HepG2 (cell line): Measurements from ENCODE around the gene DTYMK. TPM values are rescaled to one million over a fixed set of nuclear protein-coding genes. Genes with fewer than 3 reads are reported as not detected.
A peak's percentile ranks its signal among the peaks of the same experiment; 100 is the strongest.

Source experiments
- MTF2 ChIP-seq: sonication (generic); formaldehyde crosslinking; IDR thresholded peaks from 2 replicates; pipeline ENCODE4 v1.5.0; 2020; ENCODE audit warnings: missing genetic modification reagents, borderline replicate concordance
- MXD4 ChIP-seq: IDR thresholded peaks from 2 replicates; pipeline ENCODE4 v1.6.1; 2016; ENCODE audit warnings: mild to moderate bottlenecking, missing biosample characterization, missing genetic modification reagents
- MXI1 ChIP-seq: IDR thresholded peaks from 3 replicates; pipeline ENCODE4 v1.6.1; 2012; ENCODE audit warnings: low read depth, low read length, inconsistent platforms, borderline replicate concordance
- PITX1 ChIP-seq: sonication (generic); formaldehyde crosslinking; IDR thresholded peaks from 2 replicates; pipeline ENCODE4 v1.5.1; 2020; ENCODE audit warnings: mild to moderate bottlenecking, missing genetic modification reagents
- POLR2G ChIP-seq: fragments of 200-400 bp; formaldehyde crosslinking; IDR thresholded peaks from 2 replicates; pipeline ENCODE4 v1.6.1; 2018; ENCODE audit warnings: mild to moderate bottlenecking, low read depth, low read length, moderate library complexity
- SMC3 ChIP-seq: IDR thresholded peaks from 2 replicates; pipeline ENCODE4 v1.6.1; 2011; ENCODE audit warnings: low read length, improper control_type of control experiment
- TBX2 ChIP-seq: sonication (generic); formaldehyde crosslinking; IDR thresholded peaks from 2 replicates; pipeline ENCODE4 v1.5.0; 2020; ENCODE audit warnings: missing genetic modification reagents, mild to moderate bottlenecking, borderline replicate concordance
- TRAFD1 ChIP-seq: sonication (generic); formaldehyde crosslinking; IDR thresholded peaks from 2 replicates; pipeline ENCODE4 v1.5.1; 2020; ENCODE audit warnings: missing genetic modification reagents, mild to moderate bottlenecking, borderline replicate concordance
- ZBTB8A ChIP-seq: sonication (generic); formaldehyde crosslinking; IDR thresholded peaks from 2 replicates; pipeline ENCODE4 v1.4.0; 2020; ENCODE audit warnings: mild to moderate bottlenecking, low read depth, missing genetic modification reagents, borderline replicate concordance
- ZNF335 ChIP-seq: sonication (generic); formaldehyde crosslinking; IDR thresholded peaks from 2 replicates; pipeline ENCODE4 v1.4.0; 2020; ENCODE audit warnings: missing genetic modification reagents
- polyA plus RNA-seq, 8 experiments: library from polyadenylated mRNA; depleted of rRNA in 3 of 8; stranded (reverse) in 7 of 8; unstranded in 1 of 8; fragments of >200 nt; fragmentation: Illumina TruSeq in 4 of 8; extraction: Trizol in 4 of 8; gene quantifications; 2 replicates each; pipeline versions ENCODE4 v1.2.1 to v1.2.3, GENCODE V29; 2011 to 2016; ENCODE audit warnings: low read depth in 4 of 8, missing spikeins in 1 of 8, mixed read lengths in 1 of 8; ENCODE audit not compliant: insufficient read depth in 1 of 8
- total RNA-seq, 5 experiments: library from RNA; depleted of rRNA; stranded (reverse); fragments of >200 nt; fragmentation: Illumina TruSeq; extraction: Trizol; gene quantifications; 2 replicates each; pipeline ENCODE4 v1.2.3, GENCODE V29; 2016; ENCODE audit warnings: low read depth in 1 of 5
- TF ChIP-seq, protein P1 (sequence below): IDR thresholded peaks from 2 replicates; pipeline ENCODE4 v1.6.1; 2016
- TF ChIP-seq, protein P2 (sequence below), 2 experiments: sonication (generic) in 1 of 2; formaldehyde crosslinking in 1 of 2; IDR thresholded peaks; 2 replicates each; pipeline versions ENCODE4 v1.6.1 to v1.9.0; 2014 to 2022; ENCODE audit warnings: antibody characterized with exemption in 1 of 2, borderline replicate concordance in 1 of 2, inconsistent platforms in 1 of 2, low read depth in 1 of 2, missing genetic modification reagents in 1 of 2
- TF ChIP-seq, protein P3 (sequence below): sonication (generic); formaldehyde crosslinking; IDR thresholded peaks from 2 replicates; pipeline ENCODE4 v1.5.1; 2020; ENCODE audit warnings: mild to moderate bottlenecking, moderate library complexity, missing genetic modification reagents

The DTYMK gene
- total and polyA plus RNA-seq, 2 of the 13 experiments (the other 11 are each of a cell fraction or from before 2014, with no cell fraction given) = 57.5 to 134 TPM

DNA sequence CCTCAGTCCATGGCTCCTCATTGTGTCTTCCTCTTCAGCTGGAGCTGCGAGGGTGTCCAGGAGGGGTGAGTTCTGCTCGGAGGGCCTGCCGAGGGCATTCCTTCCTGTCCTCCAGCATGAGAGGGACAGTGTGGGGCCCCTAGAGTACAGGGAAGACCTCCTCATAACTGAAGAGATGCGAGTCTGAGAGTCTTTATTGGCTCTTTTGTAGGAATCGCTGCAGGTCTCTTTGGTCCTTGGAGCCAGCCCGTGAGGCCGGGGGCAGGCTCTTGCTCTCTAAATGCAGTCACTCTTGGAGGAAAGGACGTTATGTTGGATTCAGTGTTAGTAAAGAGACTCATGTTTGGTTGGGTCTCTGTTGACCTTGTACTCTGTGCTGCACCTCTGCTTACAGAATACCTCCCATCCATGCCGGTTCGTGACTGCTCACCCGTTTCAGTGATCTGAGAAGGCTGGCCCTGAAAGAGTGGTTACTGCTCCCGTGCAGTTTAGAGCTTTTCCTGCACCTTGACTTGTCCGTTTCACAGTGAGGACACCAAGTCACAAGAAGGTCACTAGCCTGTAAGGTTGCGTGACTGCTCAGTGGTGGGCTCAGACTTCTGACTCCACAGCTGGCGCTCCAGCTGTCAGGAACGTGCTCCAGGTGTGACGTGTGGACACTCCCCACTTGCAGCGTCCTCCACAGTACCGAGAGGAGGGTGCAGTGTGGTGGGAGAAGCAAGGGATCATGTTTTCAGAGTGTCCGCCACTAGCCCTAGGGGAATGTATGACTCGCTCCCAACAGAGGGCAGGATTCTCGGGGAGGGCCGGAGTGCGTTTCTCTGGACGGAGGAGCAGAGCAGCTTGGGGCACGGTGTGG is 41.3 kb downstream of the DTYMK start (continued):
- no peak for TF ChIP-seq ZBTB8A
- no peak for TF ChIP-seq PITX1
- no peak for TF ChIP-seq ZNF335 (CRISPR knock-in tag)
- peak; percentile 61 for TF ChIP-seq POLR2G
- TF ChIP-seq TBX2 (CRISPR knock-in tag) = peak; percentile 82; the same call in 1 of the 2 replicates
- TF ChIP-seq, protein P1, sequence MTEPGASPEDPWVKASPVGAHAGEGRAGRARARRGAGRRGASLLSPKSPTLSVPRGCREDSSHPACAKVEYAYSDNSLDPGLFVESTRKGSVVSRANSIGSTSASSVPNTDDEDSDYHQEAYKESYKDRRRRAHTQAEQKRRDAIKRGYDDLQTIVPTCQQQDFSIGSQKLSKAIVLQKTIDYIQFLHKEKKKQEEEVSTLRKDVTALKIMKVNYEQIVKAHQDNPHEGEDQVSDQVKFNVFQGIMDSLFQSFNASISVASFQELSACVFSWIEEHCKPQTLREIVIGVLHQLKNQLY (CRISPR knock-in tag) = peak; percentile 54; the same call in 1 of the 2 replicates
- TF ChIP-seq, protein P2, sequence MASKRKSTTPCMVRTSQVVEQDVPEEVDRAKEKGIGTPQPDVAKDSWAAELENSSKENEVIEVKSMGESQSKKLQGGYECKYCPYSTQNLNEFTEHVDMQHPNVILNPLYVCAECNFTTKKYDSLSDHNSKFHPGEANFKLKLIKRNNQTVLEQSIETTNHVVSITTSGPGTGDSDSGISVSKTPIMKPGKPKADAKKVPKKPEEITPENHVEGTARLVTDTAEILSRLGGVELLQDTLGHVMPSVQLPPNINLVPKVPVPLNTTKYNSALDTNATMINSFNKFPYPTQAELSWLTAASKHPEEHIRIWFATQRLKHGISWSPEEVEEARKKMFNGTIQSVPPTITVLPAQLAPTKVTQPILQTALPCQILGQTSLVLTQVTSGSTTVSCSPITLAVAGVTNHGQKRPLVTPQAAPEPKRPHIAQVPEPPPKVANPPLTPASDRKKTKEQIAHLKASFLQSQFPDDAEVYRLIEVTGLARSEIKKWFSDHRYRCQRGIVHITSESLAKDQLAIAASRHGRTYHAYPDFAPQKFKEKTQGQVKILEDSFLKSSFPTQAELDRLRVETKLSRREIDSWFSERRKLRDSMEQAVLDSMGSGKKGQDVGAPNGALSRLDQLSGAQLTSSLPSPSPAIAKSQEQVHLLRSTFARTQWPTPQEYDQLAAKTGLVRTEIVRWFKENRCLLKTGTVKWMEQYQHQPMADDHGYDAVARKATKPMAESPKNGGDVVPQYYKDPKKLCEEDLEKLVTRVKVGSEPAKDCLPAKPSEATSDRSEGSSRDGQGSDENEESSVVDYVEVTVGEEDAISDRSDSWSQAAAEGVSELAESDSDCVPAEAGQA (IDR thresholded peaks at IDR 0.05; ENCODE audit: low read depth) = 0 out of 2 replicates have a peak, but pooled peaks have one; percentile 39
- TF ChIP-seq, protein P2 (CRISPR knock-in tag; IDR thresholded peaks at IDR 0.05; ENCODE audit: borderline replicate concordance) = no peak
- peak; percentile 64; the same call in 2 of the 3 replicates for TF ChIP-seq MXI1
- peak; percentile 92; the same call in 1 of the 2 replicates for TF ChIP-seq TRAFD1
- TF ChIP-seq SMC3 = peak; percentile 22; the same call in 1 of the 2 replicates
- TF ChIP-seq MTF2 (CRISPR knock-in tag) = peak; percentile 85; the same call in 1 of the 2 replicates
- TF ChIP-seq MXD4 = peak; percentile 84
- TF ChIP-seq, protein P3, sequence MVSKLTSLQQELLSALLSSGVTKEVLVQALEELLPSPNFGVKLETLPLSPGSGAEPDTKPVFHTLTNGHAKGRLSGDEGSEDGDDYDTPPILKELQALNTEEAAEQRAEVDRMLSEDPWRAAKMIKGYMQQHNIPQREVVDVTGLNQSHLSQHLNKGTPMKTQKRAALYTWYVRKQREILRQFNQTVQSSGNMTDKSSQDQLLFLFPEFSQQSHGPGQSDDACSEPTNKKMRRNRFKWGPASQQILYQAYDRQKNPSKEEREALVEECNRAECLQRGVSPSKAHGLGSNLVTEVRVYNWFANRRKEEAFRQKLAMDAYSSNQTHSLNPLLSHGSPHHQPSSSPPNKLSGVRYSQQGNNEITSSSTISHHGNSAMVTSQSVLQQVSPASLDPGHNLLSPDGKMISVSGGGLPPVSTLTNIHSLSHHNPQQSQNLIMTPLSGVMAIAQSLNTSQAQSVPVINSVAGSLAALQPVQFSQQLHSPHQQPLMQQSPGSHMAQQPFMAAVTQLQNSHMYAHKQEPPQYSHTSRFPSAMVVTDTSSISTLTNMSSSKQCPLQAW = peak; percentile 84; the same call in 1 of the 2 replicates
